IgD-negative memory B cell (primary cell): ENCODE measurements around the gene NPAS3. TPM values are rescaled to one million over a fixed set of nuclear protein-coding genes. Genes with fewer than 3 reads are reported as not detected.

ENCODE experiments used
- H3K27ac Mint-ChIP-seq, 3 donors: one replicate each; pipeline ENCODE4 v1.8.0; 2020 to 2022; ENCODE audit warnings: mild to moderate bottlenecking in 3 of 3, mixed read lengths in 3 of 3, moderate library complexity in 1 of 3
- H3K27me3 Mint-ChIP-seq: one replicate; pipeline ENCODE4 v1.8.0; 2021; ENCODE audit warnings: mixed read lengths
- H3K36me3 Mint-ChIP-seq: one replicate; pipeline ENCODE4 v1.8.0; 2020; ENCODE audit warnings: mild to moderate bottlenecking, mixed read lengths
- H3K4me1 Mint-ChIP-seq, 3 donors: one replicate each; pipeline ENCODE4 v1.8.0; 2020 to 2022; ENCODE audit warnings: mixed read lengths in 3 of 3, mild to moderate bottlenecking in 1 of 3
- H3K4me3 Mint-ChIP-seq, 4 donors: one replicate each; pipeline ENCODE4 v1.8.0; 2020 to 2022; ENCODE audit warnings: mild to moderate bottlenecking in 4 of 4, mixed read lengths in 4 of 4, moderate library complexity in 3 of 4
- H3K9me3 Mint-ChIP-seq, 3 donors: one replicate each; pipeline ENCODE4 v1.8.0; 2020 to 2021; ENCODE audit warnings: mixed read lengths in 3 of 3, mild to moderate bottlenecking in 1 of 3
- polyA plus RNA-seq: library from polyadenylated mRNA; unstranded; fragments of 300-500 nt; fragmentation: Illumina TruSeq; gene quantifications from one replicate; pipeline ENCODE4 v1.2.3, GENCODE V29; 2021

Gene NPAS3
- polyA plus RNA-seq, 1 donor from 2014 or later: not detected

DNA sequence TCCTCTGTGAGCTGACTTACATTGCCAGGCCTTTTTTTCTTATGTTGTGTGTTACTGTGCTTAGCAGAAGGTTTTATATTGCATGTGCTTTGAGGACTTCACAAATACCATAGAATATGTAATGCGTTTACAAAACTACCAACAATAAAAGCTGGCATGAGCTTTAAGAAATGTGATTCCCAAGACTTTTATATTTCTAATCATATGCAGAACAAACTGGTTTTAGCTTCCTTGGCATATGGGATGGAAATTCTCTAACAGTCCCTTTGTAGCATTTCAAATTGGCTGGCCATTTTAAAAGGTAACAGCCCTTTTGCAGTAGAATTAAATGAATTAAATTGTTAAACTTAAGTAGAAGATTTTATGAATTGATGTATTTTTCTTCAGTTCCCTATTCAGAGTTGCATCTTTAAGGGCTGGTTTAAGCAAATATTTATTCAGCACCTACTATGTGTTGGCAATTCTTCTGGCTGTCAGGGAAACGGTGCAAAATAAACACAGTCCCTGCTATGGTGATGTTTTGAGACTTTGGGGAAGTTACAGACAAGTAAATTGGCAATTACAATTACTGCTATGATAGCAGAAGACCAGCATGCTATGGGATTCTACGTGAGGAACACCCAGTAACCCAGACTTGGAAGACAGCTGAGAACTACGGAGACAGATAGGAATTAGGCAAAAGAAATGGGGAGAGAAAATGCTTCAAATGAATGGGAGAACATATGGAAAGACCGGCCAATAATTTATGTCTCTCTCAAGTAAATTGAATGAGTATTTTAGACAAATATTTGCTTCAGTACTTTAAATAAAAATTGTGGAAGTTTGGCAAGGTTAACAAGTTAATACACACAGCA, 565.8 kb downstream of the NPAS3 start:
- Mint-ChIP-seq H3K27ac (no peak overlapping the region), H3K27me3 (no peaks in the 10 kb centered on the region), H3K9me3 (peaks cover 0 to 3% (median 1%) of the 10 kb centered on the region in 3 donors), H3K36me3 (peaks cover 3% of the 10 kb centered on the region), H3K4me1 (no peaks in the 10 kb centered on the region), H3K4me3 (no peak overlapping the region)

DNA sequence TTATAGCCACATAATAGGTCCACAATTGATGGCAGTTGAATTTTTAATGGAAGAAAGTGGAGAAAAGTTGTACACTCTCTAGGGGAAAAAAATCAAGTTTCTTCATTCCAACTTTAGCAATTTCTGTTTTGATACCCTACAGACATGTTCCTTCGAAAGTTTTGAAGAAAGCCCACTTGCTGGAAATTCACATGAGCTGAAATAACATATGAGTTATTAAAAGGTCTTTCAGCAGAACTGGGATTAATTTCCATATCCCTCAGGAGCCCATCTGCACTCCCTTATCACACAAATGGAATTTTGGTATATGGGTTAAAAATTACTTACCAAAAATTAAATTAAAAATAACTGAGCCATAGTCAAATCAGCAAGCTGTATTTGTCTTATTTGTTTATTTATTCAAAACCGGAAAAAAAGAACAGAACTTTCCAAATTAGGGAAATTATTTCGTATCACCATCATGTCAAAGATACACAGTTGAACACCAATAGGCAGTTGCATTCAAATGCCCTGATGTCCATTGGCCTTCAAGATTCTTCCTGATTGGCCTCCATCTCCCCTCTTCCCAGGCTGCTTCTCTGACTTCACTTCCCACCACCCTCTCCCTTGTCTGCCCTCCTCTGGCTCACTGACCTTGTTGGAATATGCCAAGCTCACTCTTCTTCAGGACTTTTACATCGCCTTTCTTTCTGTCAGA, 566.7 kb downstream of the NPAS3 start:
- Mint-ChIP-seq H3K9me3 (peaks cover 0 to 4% (median 3%) of the 10 kb centered on the region in 3 donors), H3K4me1 (no peaks in the 10 kb centered on the region), H3K27me3 (no peaks in the 10 kb centered on the region), H3K4me3 (peak overlapping the region in 1 of 4 donors; percentile 25), H3K27ac (no peak overlapping the region), H3K36me3 (peaks cover 3% of the 10 kb centered on the region)

DNA sequence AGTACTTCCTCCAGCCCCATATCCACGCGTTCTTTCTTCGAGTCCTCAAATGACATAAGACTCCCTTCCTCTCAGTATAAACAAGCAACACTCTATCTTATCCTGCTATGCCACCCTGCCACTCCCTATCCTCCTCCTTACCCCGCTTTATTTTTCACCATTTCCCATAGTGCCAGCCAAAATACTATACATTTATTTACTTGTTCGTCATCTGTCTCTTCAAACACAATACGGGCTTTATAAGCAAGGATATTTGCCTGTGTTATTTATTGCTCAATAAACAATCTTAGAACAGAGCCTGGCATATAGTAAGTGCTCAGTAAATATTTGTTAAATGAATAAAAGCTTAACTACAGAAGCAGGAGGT, 567.3 kb downstream of the NPAS3 start:
- Mint-ChIP-seq H3K27ac (no peak overlapping the region), H3K9me3 (peaks cover 0 to 4% (median 3%) of the 10 kb centered on the region in 3 donors), H3K4me3 (no peak overlapping the region), H3K4me1 (no peaks in the 10 kb centered on the region), H3K27me3 (no peaks in the 10 kb centered on the region), H3K36me3 (peaks cover 3% of the 10 kb centered on the region)

DNA sequence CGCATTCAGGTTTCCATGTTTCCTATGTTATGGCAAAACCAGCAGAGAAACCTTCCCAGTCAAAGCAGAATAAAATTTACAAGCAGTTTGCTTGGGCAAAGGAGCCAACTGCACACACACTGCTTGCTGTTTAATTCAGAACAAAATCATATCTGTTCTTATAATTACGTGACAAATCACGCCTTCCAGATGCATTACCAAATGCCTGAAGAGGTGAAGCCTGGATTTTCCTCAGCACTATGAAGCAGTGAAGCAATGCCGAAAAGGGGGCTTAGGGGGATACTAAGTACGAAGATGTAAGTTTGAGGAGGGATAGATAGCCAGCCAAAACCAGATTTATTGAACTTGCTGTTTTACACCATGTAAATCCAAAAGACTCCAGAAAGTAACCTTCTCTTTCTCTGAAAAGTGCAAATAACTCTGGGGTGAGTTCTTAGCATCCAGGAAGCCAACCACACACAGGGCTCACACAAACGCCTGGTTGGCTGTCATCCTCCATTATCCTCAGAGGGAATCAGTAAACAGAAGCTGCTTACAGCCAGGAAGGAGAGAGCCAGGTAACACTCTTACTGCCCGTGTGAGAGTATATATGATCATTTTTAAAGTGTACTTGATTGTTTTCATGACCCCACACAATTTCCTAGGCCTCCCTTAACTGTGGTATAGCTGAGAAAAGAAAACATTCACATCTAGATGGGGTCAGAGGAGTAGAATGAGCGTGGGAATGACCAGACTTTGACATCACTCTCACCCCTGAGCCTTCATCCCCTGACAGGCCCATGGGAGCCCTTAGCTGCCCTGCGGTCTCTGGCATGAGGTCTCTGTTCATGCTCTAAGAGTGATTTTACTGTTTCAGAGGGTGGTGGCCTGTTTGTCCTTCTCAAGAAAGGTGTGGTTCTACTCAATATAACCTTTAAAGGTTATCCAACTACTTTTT, 569.7 kb downstream of the NPAS3 start:
- Mint-ChIP-seq H3K4me3 (no peak overlapping the region), H3K27me3 (no peaks in the 10 kb centered on the region), H3K9me3 (peaks cover 0 to 4% (median 3%) of the 10 kb centered on the region in 3 donors), H3K36me3 (no peaks in the 10 kb centered on the region), H3K27ac (no peak overlapping the region), H3K4me1 (no peaks in the 10 kb centered on the region)

DNA sequence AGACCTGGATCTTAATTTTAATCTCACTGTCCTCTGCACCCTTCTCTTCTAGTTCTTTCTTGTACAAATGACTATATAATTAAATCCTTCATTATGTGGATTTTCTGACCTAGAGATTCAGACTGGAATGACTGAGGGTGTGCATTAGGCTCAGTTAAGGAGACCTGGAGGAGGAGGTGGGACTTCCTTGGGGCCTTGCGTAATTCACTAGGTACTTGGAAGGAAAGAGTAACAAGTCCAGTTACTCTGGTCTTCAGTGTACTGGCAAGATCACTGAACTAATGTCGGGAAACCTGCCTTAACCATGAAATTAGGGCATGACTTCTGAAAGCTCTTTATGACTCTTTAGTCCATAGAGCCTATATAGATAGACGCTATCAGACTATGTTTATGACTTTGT, 570.8 kb downstream of the NPAS3 start:
- no peaks in the 10 kb centered on the region for H3K36me3 Mint-ChIP-seq
- H3K4me1 Mint-ChIP-seq: no peaks in the 10 kb centered on the region
- peaks cover 0 to 4% (median 3%) of the 10 kb centered on the region in 3 donors for H3K9me3 Mint-ChIP-seq

DNA sequence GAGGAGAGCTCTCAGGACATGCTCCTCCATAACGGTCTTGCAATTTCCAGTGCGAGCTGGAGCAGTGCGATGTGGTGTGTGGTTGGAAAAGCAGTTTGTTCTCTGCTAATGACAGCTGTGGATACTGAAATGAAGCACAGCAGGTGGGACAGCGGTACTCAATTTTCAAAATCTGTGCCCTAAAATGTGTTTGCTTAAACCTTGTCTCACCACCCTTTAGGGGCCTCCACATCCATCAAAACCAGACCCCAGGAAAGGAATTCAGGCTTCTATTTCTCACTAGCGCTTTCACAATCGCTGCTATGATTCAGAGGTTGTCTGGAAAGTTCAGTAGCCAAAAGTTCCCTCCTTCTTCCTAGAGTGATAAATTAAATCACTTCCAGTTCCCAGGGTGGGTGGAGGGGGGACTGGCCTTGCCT, 571.4 kb downstream of the NPAS3 start:
- no peaks in the 10 kb centered on the region for H3K36me3 Mint-ChIP-seq
- peaks cover 0 to 4% (median 0%) of the 10 kb centered on the region in 3 donors for H3K9me3 Mint-ChIP-seq
- no peaks in the 10 kb centered on the region for H3K4me1 Mint-ChIP-seq
- no peaks in the 10 kb centered on the region for H3K27me3 Mint-ChIP-seq
- no peak overlapping the region for H3K27ac Mint-ChIP-seq
- no peak overlapping the region for H3K4me3 Mint-ChIP-seq

More for the DNA sequence above, 570.8 kb downstream of the NPAS3 start:
- no peak overlapping the region for H3K27ac Mint-ChIP-seq
- no peak overlapping the region for H3K4me3 Mint-ChIP-seq
- no peaks in the 10 kb centered on the region for H3K27me3 Mint-ChIP-seq

DNA sequence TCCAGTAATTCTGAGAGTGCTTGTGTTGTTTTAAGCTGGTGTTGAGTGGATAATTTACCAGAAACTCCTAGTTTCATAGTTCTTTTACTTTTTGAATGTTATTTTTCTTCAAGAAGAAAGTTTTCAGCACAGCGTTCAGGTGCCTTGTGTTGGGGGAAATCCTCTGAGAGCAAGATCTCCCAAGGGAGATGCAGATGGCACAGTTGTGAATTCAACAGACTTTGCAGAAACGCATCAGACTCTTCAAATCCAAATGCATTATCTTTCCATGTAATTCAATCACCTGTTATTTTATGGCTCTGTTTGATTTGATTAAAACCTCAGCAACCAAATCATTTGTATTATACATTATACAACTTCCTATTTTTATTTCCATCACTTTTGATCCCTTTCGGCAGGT, 572.3 kb downstream of the NPAS3 start:
- Mint-ChIP-seq H3K9me3 (peaks cover 0 to 4% (median 0%) of the 10 kb centered on the region in 3 donors), H3K4me1 (no peaks in the 10 kb centered on the region), H3K27ac (no peak overlapping the region), H3K4me3 (no peak overlapping the region), H3K27me3 (no peaks in the 10 kb centered on the region), H3K36me3 (no peaks in the 10 kb centered on the region)

DNA sequence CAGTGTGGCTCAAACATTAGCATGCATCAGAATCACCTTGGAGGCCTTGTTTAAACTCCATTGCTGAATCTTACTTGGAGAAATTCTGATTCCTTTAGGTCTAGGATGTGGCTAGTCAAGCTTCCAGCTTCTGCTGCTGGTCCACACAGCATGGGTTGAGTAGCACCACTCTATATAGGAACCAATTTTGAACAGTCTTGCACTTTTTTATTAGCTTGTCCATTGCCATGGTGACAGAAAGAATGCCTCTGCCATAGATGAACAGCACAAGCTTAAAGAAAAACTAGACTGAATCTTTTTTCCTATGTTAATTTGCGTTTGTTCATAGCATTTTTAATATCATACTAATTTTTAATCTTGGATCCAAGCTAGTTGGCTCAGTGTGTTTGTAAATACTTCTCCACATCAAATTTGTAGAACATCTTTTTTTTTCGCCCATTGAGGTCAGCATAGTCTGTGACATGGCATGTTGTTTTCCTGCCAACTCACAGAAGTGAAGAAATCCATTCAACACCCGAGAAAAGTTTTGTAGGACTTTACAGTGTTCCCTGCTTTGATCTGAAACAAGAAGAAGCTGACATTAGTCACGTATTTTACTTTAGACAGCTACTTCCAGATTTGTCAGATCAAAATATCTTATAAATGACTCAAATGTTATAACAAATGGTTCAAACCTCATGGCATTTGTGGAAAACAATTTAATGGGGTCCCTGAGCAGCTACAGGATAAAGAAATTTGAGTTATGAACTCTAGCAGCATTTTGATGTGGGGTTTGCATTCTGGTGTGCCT, 573.4 kb downstream of the NPAS3 start:
- H3K4me3 Mint-ChIP-seq: no peak overlapping the region
- H3K27me3 Mint-ChIP-seq: no peaks in the 10 kb centered on the region
- no peaks in the 10 kb centered on the region for H3K4me1 Mint-ChIP-seq
- H3K27ac Mint-ChIP-seq: no peak overlapping the region
- peaks cover 0 to 3% (median 2%) of the 10 kb centered on the region in 3 donors for H3K9me3 Mint-ChIP-seq
- H3K36me3 Mint-ChIP-seq: no peaks in the 10 kb centered on the region

DNA sequence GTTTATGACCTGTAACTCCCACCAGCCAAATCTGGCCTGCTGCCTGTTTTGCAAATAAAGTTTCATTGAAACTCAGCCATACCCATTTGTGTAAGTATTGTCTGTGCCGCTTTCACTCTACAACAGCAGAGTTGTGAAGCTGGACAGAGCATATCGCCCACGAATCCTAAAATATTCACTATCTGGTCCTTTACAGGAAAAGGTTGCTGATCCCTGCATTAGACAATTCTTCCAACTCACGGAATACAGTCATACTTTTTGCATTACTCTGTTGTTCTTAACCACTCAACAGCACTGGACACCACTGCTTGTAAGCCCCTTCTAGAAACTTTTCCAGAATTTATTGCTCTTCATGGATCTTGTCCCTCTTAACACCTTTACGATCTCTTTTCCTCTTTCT, 576.8 kb downstream of the NPAS3 start:
- Mint-ChIP-seq H3K9me3 (peaks cover 0 to 2% (median 0%) of the 10 kb centered on the region in 3 donors), H3K4me3 (no peak overlapping the region), H3K27me3 (no peaks in the 10 kb centered on the region), H3K27ac (no peak overlapping the region), H3K4me1 (no peaks in the 10 kb centered on the region), H3K36me3 (no peaks in the 10 kb centered on the region)

DNA sequence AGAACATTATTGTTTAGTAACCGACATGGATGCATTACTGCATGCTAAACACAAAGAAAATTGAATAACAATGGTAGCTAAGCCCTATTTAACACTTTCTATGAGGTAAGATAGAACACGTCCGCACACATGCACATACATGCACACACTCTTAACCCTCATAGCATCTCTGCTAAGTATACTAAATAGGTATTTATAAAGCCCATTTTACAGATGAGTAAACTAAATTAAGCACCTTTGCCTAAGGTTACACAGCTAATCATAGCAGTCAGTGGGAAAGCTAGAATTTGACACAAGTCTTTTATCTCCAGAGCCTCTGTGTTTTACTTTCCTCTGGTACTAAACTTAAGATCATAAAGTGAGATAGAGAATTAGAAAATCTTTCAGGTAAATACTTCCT, 577.2 kb downstream of the NPAS3 start:
- H3K36me3 Mint-ChIP-seq: no peaks in the 10 kb centered on the region
- no peak overlapping the region for H3K27ac Mint-ChIP-seq
- no peaks in the 10 kb centered on the region for H3K27me3 Mint-ChIP-seq

DNA sequence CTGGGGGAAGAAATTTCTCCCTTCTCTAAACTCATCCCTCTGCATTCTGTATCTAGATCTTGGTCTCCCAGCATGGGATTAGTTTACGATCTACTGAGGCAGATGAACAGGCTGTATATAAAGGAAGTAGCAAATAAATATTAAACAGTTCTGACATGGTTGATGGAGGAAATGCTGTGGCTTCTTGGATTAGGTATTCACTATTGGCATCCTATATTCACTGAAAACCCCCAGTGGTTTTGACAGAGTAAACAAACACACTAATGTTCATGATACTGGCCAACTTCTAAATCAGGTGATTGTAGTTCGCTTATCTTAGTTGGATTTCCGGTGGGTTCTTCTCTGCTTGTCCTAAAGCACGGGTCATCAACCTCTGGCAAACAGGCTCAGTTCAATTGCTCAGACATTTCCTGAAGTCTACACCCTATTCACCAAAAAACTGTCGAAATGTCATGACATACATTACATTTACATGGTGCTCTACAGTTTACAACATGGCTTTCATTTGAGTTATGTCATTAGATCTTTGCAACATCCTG, 578.3 kb downstream of the NPAS3 start:
- no peaks in the 10 kb centered on the region for H3K36me3 Mint-ChIP-seq
- H3K4me1 Mint-ChIP-seq: no peaks in the 10 kb centered on the region
- no peak overlapping the region for H3K4me3 Mint-ChIP-seq
- peaks cover 0 to 2% (median 0%) of the 10 kb centered on the region in 3 donors for H3K9me3 Mint-ChIP-seq
- H3K27ac Mint-ChIP-seq: peak overlapping the region in 1 of 3 donors; percentile 21
- H3K27me3 Mint-ChIP-seq: no peaks in the 10 kb centered on the region

More for the DNA sequence above, 577.2 kb downstream of the NPAS3 start:
- Mint-ChIP-seq H3K4me3 (no peak overlapping the region), H3K4me1 (no peaks in the 10 kb centered on the region), H3K9me3 (peaks cover 0 to 2% (median 0%) of the 10 kb centered on the region in 3 donors)

DNA sequence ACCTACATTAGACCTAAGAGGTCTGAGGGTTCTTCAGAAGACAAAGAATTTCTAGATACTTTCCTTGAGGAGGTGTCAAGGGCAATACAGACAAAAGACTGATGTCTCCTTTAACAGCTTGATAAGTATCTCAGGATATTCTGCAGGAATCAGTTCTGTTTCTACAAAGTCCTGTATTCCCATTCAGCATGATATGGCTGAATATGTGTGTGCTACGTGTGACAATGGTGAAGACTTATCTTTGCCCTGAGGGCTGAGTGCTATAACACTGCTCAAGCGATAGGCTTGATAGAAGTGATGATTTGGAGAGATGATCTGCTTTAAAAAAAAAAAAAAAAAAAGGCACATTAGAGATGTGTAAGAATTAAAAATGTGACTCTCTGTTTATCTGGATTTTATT, 582.5 kb downstream of the NPAS3 start:
- Mint-ChIP-seq H3K4me3 (no peak overlapping the region), H3K27me3 (no peaks in the 10 kb centered on the region), H3K9me3 (peaks cover 0 to 2% (median 2%) of the 10 kb centered on the region in 3 donors), H3K4me1 (no peaks in the 10 kb centered on the region), H3K36me3 (no peaks in the 10 kb centered on the region), H3K27ac (no peak overlapping the region)

DNA sequence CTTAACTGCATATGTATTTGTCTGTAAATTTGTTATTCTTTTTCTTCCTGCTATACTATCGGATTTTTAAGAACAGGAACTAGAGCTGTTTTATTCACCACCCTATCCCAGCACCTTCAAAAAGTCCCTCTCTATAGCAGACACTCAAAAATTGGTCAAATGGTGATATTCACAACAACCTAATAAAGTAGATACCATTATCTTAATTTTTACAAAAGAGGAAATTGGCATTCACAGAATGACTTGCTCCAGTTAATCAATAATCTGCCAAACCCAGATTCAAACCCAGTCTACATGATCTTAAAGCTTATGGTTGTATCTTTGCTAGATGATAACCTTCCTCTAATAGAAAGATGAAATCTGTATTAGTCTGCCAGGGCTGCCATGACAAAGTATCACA, 585.6 kb downstream of the NPAS3 start:
- H3K4me3 Mint-ChIP-seq: no peak overlapping the region
- no peaks in the 10 kb centered on the region for H3K36me3 Mint-ChIP-seq
- H3K9me3 Mint-ChIP-seq: peaks cover 0 to 5% (median 2%) of the 10 kb centered on the region in 3 donors
- no peaks in the 10 kb centered on the region for H3K4me1 Mint-ChIP-seq
- no peaks in the 10 kb centered on the region for H3K27me3 Mint-ChIP-seq
- no peak overlapping the region for H3K27ac Mint-ChIP-seq

DNA sequence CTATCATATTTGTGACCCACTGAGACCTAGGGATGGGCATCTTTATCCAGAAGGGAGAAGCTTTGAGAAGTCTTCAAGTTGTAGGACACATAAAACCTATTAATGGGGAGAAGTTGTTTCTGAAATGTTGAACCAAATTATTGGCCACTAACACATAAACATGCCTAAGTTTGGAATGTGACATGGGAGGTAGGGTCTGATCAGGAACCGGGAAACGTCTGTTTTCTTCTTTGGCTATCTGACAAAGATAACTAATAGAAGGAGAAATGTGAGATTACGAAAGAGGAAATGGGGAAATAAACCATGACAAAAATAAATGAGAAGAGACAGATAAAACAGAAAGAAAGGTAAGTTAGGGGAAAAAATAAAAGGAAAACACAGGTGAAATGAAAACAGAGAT, 586.9 kb downstream of the NPAS3 start:
- no peaks in the 10 kb centered on the region for H3K27me3 Mint-ChIP-seq
- no peaks in the 10 kb centered on the region for H3K36me3 Mint-ChIP-seq
- H3K4me3 Mint-ChIP-seq: no peak overlapping the region

More for the DNA sequence above, 586.9 kb downstream of the NPAS3 start:
- Mint-ChIP-seq H3K9me3 (peaks cover 0 to 5% (median 2%) of the 10 kb centered on the region in 3 donors), H3K27ac (no peak overlapping the region), H3K4me1 (no peaks in the 10 kb centered on the region)
